ENCODE data around the gene CD6.

Gene CD6

GRCh38 chr11:60996381-60997138 lies 25.1 kb downstream of the CD6 start:
- no peaks in the 10 kb centered on the region for H3K27me3 ChIP-seq (ENCODE audit: control insufficient read depth, insufficient read depth, low read length)
- no peak overlapping the region for H3K9ac ChIP-seq (ENCODE audit: low read length)
- H3K36me3 ChIP-seq (ENCODE audit: control insufficient read depth, insufficient read depth, low read length) = no peaks in the 10 kb centered on the region
- H3K4me1 ChIP-seq (ENCODE audit: control insufficient read depth, insufficient read depth, low read length) = no peaks in the 10 kb centered on the region
- H3K27ac ChIP-seq (ENCODE audit: low read depth, low read length) = no peak overlapping the region
- no peak overlapping the region for H3K4me3 ChIP-seq (ENCODE audit: low read length)

GRCh38 chr11:61000426-61000825 lies 28.9 kb downstream of the CD6 start:
- H3K36me3 ChIP-seq (ENCODE audit: control insufficient read depth, insufficient read depth, low read length) = no peaks in the 10 kb centered on the region
- H3K9ac ChIP-seq (ENCODE audit: low read length) = no peak overlapping the region
- H3K27me3 ChIP-seq (ENCODE audit: control insufficient read depth, insufficient read depth, low read length) = no peaks in the 10 kb centered on the region
- H3K4me1 ChIP-seq (ENCODE audit: control insufficient read depth, insufficient read depth, low read length) = no peaks in the 10 kb centered on the region
- no peak overlapping the region for H3K4me3 ChIP-seq (ENCODE audit: low read length)
- no peak overlapping the region for H3K27ac ChIP-seq (ENCODE audit: low read depth, low read length)

- no peaks in the 10 kb centered on the region for H3K4me1 ChIP-seq (ENCODE audit: control insufficient read depth, insufficient read depth, low read length)
- H3K36me3 ChIP-seq (ENCODE audit: control insufficient read depth, insufficient read depth, low read length) = no peaks in the 10 kb centered on the region
- H3K27ac ChIP-seq (ENCODE audit: low read depth, low read length) = no peak overlapping the region
- H3K4me3 ChIP-seq (ENCODE audit: low read length) = no peak overlapping the region
- H3K27me3 ChIP-seq (ENCODE audit: control insufficient read depth, insufficient read depth, low read length) = peaks cover 2% of the 10 kb centered on the region
- H3K9ac ChIP-seq (ENCODE audit: low read length) = no peak overlapping the region
These were observed 30.5 kb downstream of the CD6 start for GRCh38 chr11:61001931-61002330.

GRCh38 chr11:61002598-61002997 lies 31.1 kb downstream of the CD6 start:
- H3K9ac ChIP-seq (ENCODE audit: low read length) = no peak overlapping the region
- H3K27me3 ChIP-seq (ENCODE audit: control insufficient read depth, insufficient read depth, low read length) = peaks cover 2% of the 10 kb centered on the region
- H3K36me3 ChIP-seq (ENCODE audit: control insufficient read depth, insufficient read depth, low read length) = no peaks in the 10 kb centered on the region
- no peak overlapping the region for H3K27ac ChIP-seq (ENCODE audit: low read depth, low read length)
- H3K4me3 ChIP-seq (ENCODE audit: low read length) = no peak overlapping the region
- H3K4me1 ChIP-seq (ENCODE audit: control insufficient read depth, insufficient read depth, low read length) = no peaks in the 10 kb centered on the region

- Histone ChIP-seq H3K27me3 (ENCODE audit: control insufficient read depth, insufficient read depth, low read length) (peaks cover 2% of the 10 kb centered on the region), H3K9ac (ENCODE audit: low read length) (no peak overlapping the region), H3K27ac (ENCODE audit: low read depth, low read length) (no peak overlapping the region), H3K4me1 (ENCODE audit: control insufficient read depth, insufficient read depth, low read length) (peaks cover 3% of the 10 kb centered on the region), H3K36me3 (ENCODE audit: control insufficient read depth, insufficient read depth, low read length) (no peaks in the 10 kb centered on the region), H3K4me3 (ENCODE audit: low read length) (no peak overlapping the region)
These were observed 32.7 kb downstream of the CD6 start for GRCh38 chr11:61004180-61004611.

- Histone ChIP-seq H3K27me3 (ENCODE audit: control insufficient read depth, insufficient read depth, low read length) (peaks cover 2% of the 10 kb centered on the region), H3K4me3 (ENCODE audit: low read length) (no peak overlapping the region), H3K36me3 (ENCODE audit: control insufficient read depth, insufficient read depth, low read length) (no peaks in the 10 kb centered on the region), H3K4me1 (ENCODE audit: control insufficient read depth, insufficient read depth, low read length) (peaks cover 3% of the 10 kb centered on the region), H3K9ac (ENCODE audit: low read length) (no peak overlapping the region), H3K27ac (ENCODE audit: low read depth, low read length) (no peak overlapping the region)
These were observed 33.3 kb downstream of the CD6 start for GRCh38 chr11:61004761-61005181.

GRCh38 chr11:61007383-61007955 lies 36.0 kb downstream of the CD6 start:
- Histone ChIP-seq H3K4me1 (ENCODE audit: control insufficient read depth, insufficient read depth, low read length) (peaks cover 3% of the 10 kb centered on the region), H3K27me3 (ENCODE audit: control insufficient read depth, insufficient read depth, low read length) (peaks cover 2% of the 10 kb centered on the region), H3K4me3 (ENCODE audit: low read length) (peak overlapping the region; percentile 51), H3K27ac (ENCODE audit: low read depth, low read length) (no peak overlapping the region), H3K36me3 (ENCODE audit: control insufficient read depth, insufficient read depth, low read length) (no peaks in the 10 kb centered on the region), H3K9ac (ENCODE audit: low read length) (no peak overlapping the region)

GRCh38 chr11:61007956-61008896 lies 36.7 kb downstream of the CD6 start:
- H3K36me3 ChIP-seq (ENCODE audit: control insufficient read depth, insufficient read depth, low read length) = no peaks in the 10 kb centered on the region
- H3K27me3 ChIP-seq (ENCODE audit: control insufficient read depth, insufficient read depth, low read length) = peaks cover 2% of the 10 kb centered on the region
- peak overlapping the region; percentile 51 for H3K4me3 ChIP-seq (ENCODE audit: low read length)
- H3K27ac ChIP-seq (ENCODE audit: low read depth, low read length) = no peak overlapping the region
- peaks cover 3% of the 10 kb centered on the region for H3K4me1 ChIP-seq (ENCODE audit: control insufficient read depth, insufficient read depth, low read length)
- no peak overlapping the region for H3K9ac ChIP-seq (ENCODE audit: low read length)

GRCh38 chr11:61008971-61009370 lies 37.5 kb downstream of the CD6 start:
- no peaks in the 10 kb centered on the region for H3K36me3 ChIP-seq (ENCODE audit: control insufficient read depth, insufficient read depth, low read length)
- H3K4me1 ChIP-seq (ENCODE audit: control insufficient read depth, insufficient read depth, low read length) = peaks cover 3% of the 10 kb centered on the region
- peaks cover 2% of the 10 kb centered on the region for H3K27me3 ChIP-seq (ENCODE audit: control insufficient read depth, insufficient read depth, low read length)
- no peak overlapping the region for H3K9ac ChIP-seq (ENCODE audit: low read length)
- H3K4me3 ChIP-seq (ENCODE audit: low read length) = no peak overlapping the region
- H3K27ac ChIP-seq (ENCODE audit: low read depth, low read length) = no peak overlapping the region

GRCh38 chr11:61009392-61010275 lies 38.2 kb downstream of the CD6 start:
- Histone ChIP-seq H3K9ac (ENCODE audit: low read length) (no peak overlapping the region), H3K27ac (ENCODE audit: low read depth, low read length) (no peak overlapping the region), H3K27me3 (ENCODE audit: control insufficient read depth, insufficient read depth, low read length) (peaks cover 2% of the 10 kb centered on the region), H3K4me3 (ENCODE audit: low read length) (no peak overlapping the region), H3K36me3 (ENCODE audit: control insufficient read depth, insufficient read depth, low read length) (no peaks in the 10 kb centered on the region), H3K4me1 (ENCODE audit: control insufficient read depth, insufficient read depth, low read length) (peaks cover 3% of the 10 kb centered on the region)

GRCh38 chr11:61010466-61011228 lies 39.2 kb downstream of the CD6 start:
- no peak overlapping the region for H3K4me3 ChIP-seq (ENCODE audit: low read length)
- H3K9ac ChIP-seq (ENCODE audit: low read length) = no peak overlapping the region
- no peaks in the 10 kb centered on the region for H3K36me3 ChIP-seq (ENCODE audit: control insufficient read depth, insufficient read depth, low read length)
- no peak overlapping the region for H3K27ac ChIP-seq (ENCODE audit: low read depth, low read length)
- peaks cover 3% of the 10 kb centered on the region for H3K4me1 ChIP-seq (ENCODE audit: control insufficient read depth, insufficient read depth, low read length)
- H3K27me3 ChIP-seq (ENCODE audit: control insufficient read depth, insufficient read depth, low read length) = peaks cover 2% of the 10 kb centered on the region
